Tibial nerve (tissue), 4 donors: ENCODE measurements around the gene ZEB1. TPM values are rescaled to one million over a fixed set of nuclear protein-coding genes. Genes with fewer than 3 reads are reported as not detected.

Source experiments
- DNase-seq, 2 donors: peaks; one replicate each; pipeline ENCODE4 v3.0.0-alpha.2; 2019; ENCODE audit warnings: low spot score in 2 of 2
- H3K27ac ChIP-seq, 4 donors: fragments of 200-600 bp; sonication (generic) in 3 of 4; one replicate each; pipeline ENCODE4 v1.5.1; 2017 to 2019; ENCODE audit warnings: mild to moderate bottlenecking in 1 of 4
- H3K27me3 ChIP-seq, 2 donors: fragments of 200-600 bp; sonication (generic) in 1 of 2; one replicate each; pipeline versions ENCODE4 v1.5.1 to v1.6.0; 2017 to 2019
- H3K36me3 ChIP-seq, 3 donors: fragments of 200-600 bp; sonication (generic); one replicate each; pipeline ENCODE4 v1.5.1; 2018 to 2019
- H3K4me1 ChIP-seq, 4 donors: fragments of 200-600 bp; sonication (generic) in 3 of 4; one replicate each; pipeline ENCODE4 v1.5.1; 2017 to 2019
- H3K4me3 ChIP-seq, 4 donors: fragments of 200-600 bp; sonication (generic) in 3 of 4; one replicate each; pipeline ENCODE4 v1.5.1; 2017 to 2019; ENCODE audit warnings: mild to moderate bottlenecking in 1 of 4, moderate library complexity in 1 of 4
- H3K9me3 ChIP-seq, 4 donors: fragments of 200-600 bp; sonication (generic) in 3 of 4; one replicate each; pipeline ENCODE4 v1.5.1; 2017 to 2019
- CTCF ChIP-seq, 5 experiments: fragments of 200-600 bp in 3 of 5; fragments of 450-650 bp in 2 of 5; sonication (generic) in 3 of 5; IDR thresholded peaks; one replicate each; pipeline ENCODE4 v1.5.1; 2016 to 2019; ENCODE audit warnings: antibody characterized with exemption in 5 of 5, mild to moderate bottlenecking in 3 of 5, moderate library complexity in 2 of 5
- EP300 ChIP-seq, 2 donors: sonication (generic); formaldehyde crosslinking; IDR thresholded peaks; one replicate each; pipeline ENCODE4 v1.6.1; 2017; ENCODE audit warnings: antibody characterized with exemption in 2 of 2, mild to moderate bottlenecking in 1 of 2
- POLR2A ChIP-seq, 2 donors: fragments of 450-650 bp; IDR thresholded peaks; one replicate each; pipeline ENCODE4 v1.6.1; 2017; ENCODE audit warnings: antibody characterized with exemption in 2 of 2, mild to moderate bottlenecking in 2 of 2, moderate library complexity in 2 of 2
- WGBS, 2 donors: methylation state at CpG; one replicate each; pipeline ENCODE4 v1.1.5; 2018; 5-methylcytosine and 5-hydroxymethylcytosine counted together
- total RNA-seq, 4 donors: library from RNA; depleted of rRNA; stranded (reverse); fragments of >200 nt; gene quantifications; one replicate each; pipeline ENCODE4 v1.1.0, GENCODE V29; 2016

ZEB1 gene
- total RNA-seq, 4 donors from 2014 or later: 84.6 to 128 (median 95.7) TPM

DNA sequence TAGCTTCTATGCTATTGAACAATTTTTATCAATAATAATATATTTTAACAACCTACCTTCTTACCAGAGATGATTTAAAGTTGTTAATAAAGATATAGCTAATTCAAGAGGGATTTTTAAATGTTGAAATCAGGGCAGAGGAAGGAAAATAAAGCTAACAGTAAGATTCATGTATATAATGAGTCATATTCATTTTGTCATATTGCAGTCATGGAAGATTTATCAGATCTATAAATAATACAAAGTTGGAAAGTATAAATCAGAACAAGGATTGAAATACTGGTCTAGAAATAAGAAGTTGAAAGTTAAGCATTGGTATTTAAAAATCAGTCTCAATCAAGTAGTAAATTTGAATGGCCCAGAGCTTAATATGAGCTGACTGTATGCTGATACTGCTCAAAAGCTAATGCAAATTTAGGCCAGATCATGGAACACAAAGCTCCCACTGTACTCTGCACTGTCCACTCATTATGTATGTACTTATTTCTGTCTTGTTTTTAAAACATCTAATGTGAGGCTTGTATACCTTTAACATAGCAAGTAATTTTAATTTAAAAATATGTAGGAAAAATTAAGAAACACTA, 196.9 kb downstream of the ZEB1 start:
- H3K27ac ChIP-seq: no peak overlapping the region
- H3K36me3 ChIP-seq: peaks cover 0 to 48% (median 0%) of the 10 kb centered on the region in 3 donors
- H3K9me3 ChIP-seq: no peaks in the 10 kb centered on the region
- no peak overlapping the region for H3K4me3 ChIP-seq
- H3K27me3 ChIP-seq: no peaks in the 10 kb centered on the region
- TF ChIP-seq EP300 (IDR thresholded peaks at IDR 0.05): no peak
- no peak for DNase-seq
- peaks cover 0 to 9% (median 0%) of the 10 kb centered on the region in 4 donors for H3K4me1 ChIP-seq

DNA sequence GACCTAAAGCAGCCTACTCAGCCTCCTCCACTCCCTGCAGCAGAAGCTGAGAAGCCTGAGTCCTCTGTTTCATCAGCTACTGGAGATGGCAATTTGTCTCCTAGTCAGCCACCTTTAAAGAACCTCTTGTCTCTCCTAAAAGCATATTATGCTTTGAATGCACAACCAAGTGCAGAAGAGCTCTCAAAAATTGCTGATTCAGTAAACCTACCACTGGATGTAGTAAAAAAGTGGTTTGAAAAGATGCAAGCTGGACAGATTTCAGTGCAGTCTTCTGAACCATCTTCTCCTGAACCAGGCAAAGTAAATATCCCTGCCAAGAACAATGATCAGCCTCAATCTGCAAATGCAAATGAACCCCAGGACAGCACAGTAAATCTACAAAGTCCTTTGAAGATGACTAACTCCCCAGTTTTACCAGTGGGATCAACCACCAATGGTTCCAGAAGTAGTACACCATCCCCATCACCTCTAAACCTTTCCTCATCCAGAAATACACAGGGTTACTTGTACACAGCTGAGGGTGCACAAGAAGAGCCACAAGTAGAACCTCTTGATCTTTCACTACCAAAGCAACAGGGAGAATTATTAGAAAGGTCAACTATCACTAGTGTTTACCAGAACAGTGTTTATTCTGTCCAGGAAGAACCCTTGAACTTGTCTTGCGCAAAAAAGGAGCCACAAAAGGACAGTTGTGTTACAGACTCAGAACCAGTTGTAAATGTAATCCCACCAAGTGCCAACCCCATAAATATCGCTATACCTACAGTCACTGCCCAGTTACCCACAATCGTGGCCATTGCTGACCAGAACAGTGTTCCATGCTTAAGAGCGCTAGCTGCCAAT, 202.2 kb downstream of the ZEB1 start:
- WGBS, 2 donors: 98% methylated on average over 4 of the region's 4 CpGs
- H3K27ac ChIP-seq: no peak overlapping the region
- no peaks in the 10 kb centered on the region for H3K9me3 ChIP-seq
- H3K4me3 ChIP-seq: no peak overlapping the region
- TF ChIP-seq CTCF (IDR thresholded peaks at IDR 0.05) (no peak), POLR2A (IDR thresholded peaks at IDR 0.05) (no peak)
- H3K27me3 ChIP-seq: no peaks in the 10 kb centered on the region
- peaks cover 0 to 62% (median 0%) of the 10 kb centered on the region in 3 donors for H3K36me3 ChIP-seq
- DNase-seq: no peak
- H3K4me1 ChIP-seq: no peaks in the 10 kb centered on the region

DNA sequence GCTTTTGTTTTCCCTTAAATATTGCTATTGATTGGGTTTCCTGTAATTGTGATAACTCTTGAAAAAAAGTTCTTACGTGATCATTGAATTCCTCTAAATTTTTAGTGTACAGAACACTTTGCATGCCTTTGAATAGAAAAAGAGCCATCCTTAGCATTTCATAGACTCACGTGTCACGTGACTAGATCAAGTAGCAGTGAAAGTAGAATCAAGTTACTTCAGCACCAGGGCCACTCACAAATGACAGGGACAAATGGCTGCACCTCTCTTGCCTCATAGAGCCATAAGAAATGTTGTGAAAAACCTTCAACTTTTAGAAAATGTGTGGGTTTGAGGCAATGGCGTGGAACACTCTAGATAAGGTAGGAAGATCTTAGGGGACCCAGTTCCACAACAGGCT, 203.8 kb downstream of the ZEB1 start:
- Histone ChIP-seq H3K36me3 (peaks cover 0 to 73% (median 0%) of the 10 kb centered on the region in 3 donors), H3K27ac (no peak overlapping the region), H3K4me3 (no peak overlapping the region), H3K27me3 (no peaks in the 10 kb centered on the region), H3K4me1 (no peaks in the 10 kb centered on the region), H3K9me3 (no peaks in the 10 kb centered on the region)
- DNase-seq: no peak
- TF ChIP-seq EP300 (IDR thresholded peaks at IDR 0.05) (no peak), POLR2A (IDR thresholded peaks at IDR 0.05) (no peak), CTCF (IDR thresholded peaks at IDR 0.05) (no peak)
- 93% methylated on average over 4 of the region's 4 CpGs for WGBS, 2 donors

- peaks cover 0 to 64% (median 0%) of the 10 kb centered on the region in 3 donors for H3K36me3 ChIP-seq
- H3K27me3 ChIP-seq: no peaks in the 10 kb centered on the region
Observed at GRCh38 chr10:31524460-31524859, 205.4 kb downstream of the ZEB1 start.

GRCh38 chr10:31526178-31526577, 207.2 kb downstream of the ZEB1 start:
- peaks cover 0 to 49% (median 0%) of the 10 kb centered on the region in 3 donors for H3K36me3 ChIP-seq
- no peak for DNase-seq
- WGBS, 2 donors: 80 to 90% methylated on average over 4 of the region's 4 CpGs
- H3K4me3 ChIP-seq: no peak overlapping the region
- H3K27ac ChIP-seq: no peak overlapping the region
- no peaks in the 10 kb centered on the region for H3K9me3 ChIP-seq
- TF ChIP-seq EP300 (IDR thresholded peaks at IDR 0.05) (no peak), CTCF (IDR thresholded peaks at IDR 0.05) (no peak), POLR2A (IDR thresholded peaks at IDR 0.05) (no peak)
- H3K27me3 ChIP-seq: no peaks in the 10 kb centered on the region
- no peaks in the 10 kb centered on the region for H3K4me1 ChIP-seq

More at GRCh38 chr10:31524460-31524859, 205.4 kb downstream of the ZEB1 start:
- no peaks in the 10 kb centered on the region for H3K9me3 ChIP-seq
- H3K4me1 ChIP-seq: no peaks in the 10 kb centered on the region
- no peak overlapping the region for H3K4me3 ChIP-seq
- WGBS, 2 donors: 94 to 97% methylated on average over 4 of the region's 4 CpGs
- TF ChIP-seq POLR2A (IDR thresholded peaks at IDR 0.05) (no peak), EP300 (IDR thresholded peaks at IDR 0.05) (no peak), CTCF (IDR thresholded peaks at IDR 0.05) (no peak)
- DNase-seq: no peak
- no peak overlapping the region for H3K27ac ChIP-seq
